A673 (cell line): Measurements from ENCODE around the gene TMEM108.

Experiments used
- EZH2 ChIP-seq: fragments of 200-600 bp; sonication (generic); IDR thresholded peaks from 2 replicates; pipeline ENCODE4 v1.6.1; 2017; ENCODE audit warnings: borderline replicate concordance, low read depth, mild to moderate bottlenecking, mixed read lengths, antibody characterized with exemption, low read length; ENCODE audit not compliant: poor library complexity, severe bottlenecking
- TF ChIP-seq, protein P1 (sequence below): fragments of 300-800, 200-600 bp; sonication (generic); conservative IDR thresholded peaks from 2 replicates; pipeline ENCODE4 v1.5.1; 2017; ENCODE audit warnings: low read depth, mild to moderate bottlenecking, antibody characterized with exemption, low read length, moderate library complexity, mixed read lengths

DNA sequence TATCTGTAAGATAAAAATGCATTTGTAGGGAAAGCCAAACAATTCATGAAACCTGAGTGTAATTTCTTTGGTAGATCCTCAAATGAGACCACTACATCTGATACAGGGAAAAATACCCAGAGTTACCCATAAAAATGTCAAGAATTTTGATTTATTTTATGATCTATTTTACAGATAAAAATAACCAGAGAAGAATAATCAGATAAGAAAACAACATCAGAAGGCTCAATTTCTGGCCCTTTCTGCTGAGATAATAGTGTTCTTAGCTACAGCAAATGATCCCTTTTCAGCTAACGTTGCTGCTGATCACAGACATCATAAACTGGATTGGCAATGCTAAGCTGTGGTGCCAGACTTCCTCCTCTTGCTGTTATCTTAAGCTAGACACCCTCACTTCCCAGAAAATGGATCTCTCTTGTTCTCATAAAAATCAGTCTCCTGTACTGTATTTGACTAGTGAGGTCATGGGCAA is 21.3 kb upstream of the TMEM108 start:
- TF ChIP-seq, protein P1, sequence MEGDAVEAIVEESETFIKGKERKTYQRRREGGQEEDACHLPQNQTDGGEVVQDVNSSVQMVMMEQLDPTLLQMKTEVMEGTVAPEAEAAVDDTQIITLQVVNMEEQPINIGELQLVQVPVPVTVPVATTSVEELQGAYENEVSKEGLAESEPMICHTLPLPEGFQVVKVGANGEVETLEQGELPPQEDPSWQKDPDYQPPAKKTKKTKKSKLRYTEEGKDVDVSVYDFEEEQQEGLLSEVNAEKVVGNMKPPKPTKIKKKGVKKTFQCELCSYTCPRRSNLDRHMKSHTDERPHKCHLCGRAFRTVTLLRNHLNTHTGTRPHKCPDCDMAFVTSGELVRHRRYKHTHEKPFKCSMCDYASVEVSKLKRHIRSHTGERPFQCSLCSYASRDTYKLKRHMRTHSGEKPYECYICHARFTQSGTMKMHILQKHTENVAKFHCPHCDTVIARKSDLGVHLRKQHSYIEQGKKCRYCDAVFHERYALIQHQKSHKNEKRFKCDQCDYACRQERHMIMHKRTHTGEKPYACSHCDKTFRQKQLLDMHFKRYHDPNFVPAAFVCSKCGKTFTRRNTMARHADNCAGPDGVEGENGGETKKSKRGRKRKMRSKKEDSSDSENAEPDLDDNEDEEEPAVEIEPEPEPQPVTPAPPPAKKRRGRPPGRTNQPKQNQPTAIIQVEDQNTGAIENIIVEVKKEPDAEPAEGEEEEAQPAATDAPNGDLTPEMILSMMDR, result no peak
- no peak for TF ChIP-seq EZH2
